ENCODE results near the gene ATP10D. TPM values are rescaled to one million over a fixed set of nuclear protein-coding genes. Genes with fewer than 3 reads are reported as not detected.

ATP10D gene
- 16.7 and 17.9 TPM in 2 replicates for total RNA-seq

DNA sequence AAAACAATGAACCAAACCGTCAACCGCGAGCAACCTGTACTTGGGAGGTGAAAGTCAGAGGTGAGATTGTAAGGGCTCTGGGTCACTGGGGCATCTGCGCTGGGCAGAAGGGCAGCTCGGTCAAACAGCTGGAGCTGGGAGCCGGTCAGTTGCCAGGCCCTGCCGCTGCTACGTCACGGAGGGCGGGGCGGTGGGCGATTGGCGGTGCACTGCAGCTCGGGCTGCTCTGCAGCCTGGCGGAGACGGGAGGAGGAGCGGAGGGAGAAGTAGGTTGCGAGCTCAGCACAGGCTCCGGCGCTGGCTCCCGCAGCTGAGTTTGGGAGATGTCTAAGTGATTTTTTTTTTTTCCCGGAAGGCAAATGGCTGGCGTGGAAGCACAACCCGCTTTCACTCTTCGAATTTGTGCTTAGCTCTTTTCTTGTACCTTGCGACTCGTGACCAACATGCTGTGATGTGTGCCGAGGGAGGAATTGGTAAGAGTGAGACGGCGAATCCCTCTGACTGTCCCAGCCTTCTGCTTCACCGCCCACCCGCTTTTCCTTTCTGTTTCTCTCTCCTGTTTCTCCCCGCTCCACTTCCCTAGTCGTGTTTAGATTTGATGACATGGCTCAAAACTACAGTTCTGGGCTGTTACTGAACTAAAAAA is at the start of gene ATP10D:
Gene ATP10D (plus strand): TSS at position 229 of the 646 bp plus-strand sequence. CDS start 27,266 bp downstream, outside the sequence.

DNA sequence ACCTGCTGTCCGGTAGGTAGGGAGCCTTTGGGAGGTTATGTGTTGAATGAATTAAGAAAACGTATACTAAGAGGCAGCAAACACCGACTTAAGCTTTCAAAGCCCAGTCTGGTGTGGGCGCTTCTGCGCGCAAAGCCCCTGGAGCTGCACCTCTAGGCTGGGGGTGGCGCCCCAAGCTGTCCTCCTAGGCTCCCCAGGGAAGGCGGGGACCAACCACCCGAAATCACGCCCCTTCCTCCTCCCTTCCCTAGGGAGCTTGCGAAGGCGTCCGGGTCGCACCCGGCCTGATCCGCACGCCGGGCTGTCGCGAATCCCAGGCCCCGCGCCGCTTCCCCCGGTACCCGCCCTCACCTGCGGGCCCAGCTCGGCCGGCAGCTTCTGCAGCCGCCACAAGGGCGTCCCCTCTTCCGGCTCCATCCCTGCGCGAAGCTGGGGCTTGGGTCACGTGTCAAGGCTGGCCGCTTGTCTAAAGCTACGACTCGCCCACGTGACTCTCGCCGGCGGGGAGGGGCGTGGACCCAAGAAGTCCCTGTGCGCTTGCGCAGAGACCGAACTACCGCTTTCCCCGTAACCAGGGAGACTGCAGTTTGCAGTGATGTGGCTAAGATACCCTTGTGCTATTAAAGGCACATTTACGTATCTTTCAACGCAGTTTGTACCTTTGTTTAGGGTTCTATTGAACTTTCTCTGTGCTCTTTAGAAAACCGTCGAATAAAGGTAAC is 21.7 kb upstream of the ATP10D start, which contains the start of gene COMMD8:
Gene COMMD8 (minus strand): TSS at position 468 of the 722 bp plus-strand sequence. CDS start 51 bp downstream, at position 417.

Other genes starting within 250 kb of the ATP10D start
- gene COMMD8, start 21.6 kb upstream of the ATP10D start, total RNA-seq: 38.6 and 58.5 TPM in 2 replicates